ENCODE measurements around the gene IL17C.

- TF ChIP-seq POLR2A (IDR thresholded peaks at IDR 0.05; ENCODE audit: low read length) (no peak), GATA1 (IDR thresholded peaks at IDR 0.05; ENCODE audit: low read depth, low read length) (no peak)
Observed at GRCh38 chr16:88631920-88632586, 6.3 kb upstream of the IL17C start.
